Hepatocyte (in vitro differentiated cells): ENCODE data around the gene MDGA2.

ENCODE experiments used
- EZH2 ChIP-seq: fragments of 200-600 bp; sonication (generic); IDR thresholded peaks from 2 replicates; pipeline ENCODE4 v1.6.1; 2016; ENCODE audit warnings: antibody characterized with exemption, mild to moderate bottlenecking, borderline replicate concordance
- TF ChIP-seq, protein P1 (sequence below): fragments of 200-600 bp; sonication (generic); IDR thresholded peaks from 2 replicates; pipeline ENCODE4 v1.5.1; 2016; ENCODE audit warnings: antibody characterized with exemption, mild to moderate bottlenecking; ENCODE audit not compliant: poor library complexity

DNA sequence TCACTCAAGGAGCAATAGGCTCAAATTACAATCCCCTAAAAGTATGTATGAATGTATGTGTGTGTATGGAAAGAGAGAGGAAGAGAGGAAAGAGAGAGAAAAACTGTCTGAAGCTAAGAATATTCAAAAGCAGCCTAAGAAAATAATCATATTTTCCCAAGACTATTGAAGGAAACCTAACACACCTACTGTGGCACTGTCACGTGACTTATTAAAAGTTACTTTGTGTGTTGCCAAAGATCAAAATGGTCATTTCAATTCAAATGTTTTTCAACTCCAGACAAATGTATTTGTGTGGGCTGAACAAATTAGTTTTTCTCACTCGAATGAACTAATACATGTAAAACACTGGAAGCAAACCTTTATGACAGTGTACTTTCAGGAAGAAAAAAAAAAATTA lies 654.9 kb downstream of the MDGA2 start:
- TF ChIP-seq, protein P1, sequence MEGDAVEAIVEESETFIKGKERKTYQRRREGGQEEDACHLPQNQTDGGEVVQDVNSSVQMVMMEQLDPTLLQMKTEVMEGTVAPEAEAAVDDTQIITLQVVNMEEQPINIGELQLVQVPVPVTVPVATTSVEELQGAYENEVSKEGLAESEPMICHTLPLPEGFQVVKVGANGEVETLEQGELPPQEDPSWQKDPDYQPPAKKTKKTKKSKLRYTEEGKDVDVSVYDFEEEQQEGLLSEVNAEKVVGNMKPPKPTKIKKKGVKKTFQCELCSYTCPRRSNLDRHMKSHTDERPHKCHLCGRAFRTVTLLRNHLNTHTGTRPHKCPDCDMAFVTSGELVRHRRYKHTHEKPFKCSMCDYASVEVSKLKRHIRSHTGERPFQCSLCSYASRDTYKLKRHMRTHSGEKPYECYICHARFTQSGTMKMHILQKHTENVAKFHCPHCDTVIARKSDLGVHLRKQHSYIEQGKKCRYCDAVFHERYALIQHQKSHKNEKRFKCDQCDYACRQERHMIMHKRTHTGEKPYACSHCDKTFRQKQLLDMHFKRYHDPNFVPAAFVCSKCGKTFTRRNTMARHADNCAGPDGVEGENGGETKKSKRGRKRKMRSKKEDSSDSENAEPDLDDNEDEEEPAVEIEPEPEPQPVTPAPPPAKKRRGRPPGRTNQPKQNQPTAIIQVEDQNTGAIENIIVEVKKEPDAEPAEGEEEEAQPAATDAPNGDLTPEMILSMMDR = no peak
- no peak for TF ChIP-seq EZH2
